Left ventricle myocardium inferior (tissue), 1 donor: Measurements from ENCODE around the gene BACH1. TPM values are rescaled to one million over a fixed set of nuclear protein-coding genes. Genes with fewer than 3 reads are reported as not detected.
"Not testable (repeated sequence)": the region's sequence is repeated elsewhere in the genome, so short reads cannot be mapped to it uniquely, and the experiment has no call there.

Experiments
- DNase-seq: peaks from one replicate; pipeline ENCODE4 v3.0.0-alpha.2; 2020
- H3K27ac ChIP-seq: fragments of 200-600 bp; replicated peaks from 2 replicates; pipeline ENCODE4 v1.8.0; 2021
- H3K27me3 ChIP-seq: fragments of 200-600 bp; 2 replicates; pipeline ENCODE4 v1.8.0; 2021; ENCODE audit warnings: low read depth
- H3K36me3 ChIP-seq: fragments of 200-600 bp; 2 replicates; pipeline ENCODE4 v1.8.0; 2021
- H3K4me1 ChIP-seq: fragments of 200-600 bp; 2 replicates; pipeline ENCODE4 v1.8.0; 2021
- H3K4me3 ChIP-seq: fragments of 200-600 bp; 2 replicates; pipeline ENCODE4 v1.8.0; 2021; ENCODE audit warnings: mild to moderate bottlenecking, moderate library complexity
- H3K9me3 ChIP-seq: fragments of 200-600 bp; replicated peaks from 2 replicates; pipeline ENCODE4 v1.8.0; 2021
- CTCF ChIP-seq: fragments of 200-600 bp; IDR thresholded peaks from 2 replicates; pipeline ENCODE4 v1.8.0; 2021; ENCODE audit warnings: antibody characterized with exemption, mild to moderate bottlenecking, borderline replicate concordance
- intact Hi-C: fragments of 100-400 bp; cut with micrococcal nuclease; formaldehyde crosslinking; loops from one replicate; pipeline ENCODE4 v1.11.0; 2022
- total RNA-seq: library from RNA; stranded (reverse); fragmentation: NEBNext Ultra II Directional; extraction: Animal tissue kit (Norgen Biotek cat#: 25700); gene quantifications from one replicate; pipeline ENCODE4 v1.2.1, GENCODE V29; 2021
- donor health status: DM: no; HTN: yes; CAD: no; lungs with severe emphysema.

BACH1 gene
- total RNA-seq, 1 donor from 2014 or later: 38.3 TPM

GRCh38 chr21:29349702-29350101 is 51.0 kb downstream of the BACH1 start:
- Histone ChIP-seq H3K9me3 (no peaks in the 10 kb centered on the region), H3K4me3 (no peak overlapping the region), H3K36me3 (peaks cover 5% of the 10 kb centered on the region), H3K4me1 (peaks cover 31% of the 10 kb centered on the region), H3K27ac (no peak overlapping the region), H3K27me3 (no peaks in the 10 kb centered on the region)
- TF ChIP-seq CTCF: no peak
- intact Hi-C loops: no loop called here
- no peak for DNase-seq

- H3K4me3 ChIP-seq: no peak overlapping the region
- H3K36me3 ChIP-seq: peaks cover 12% of the 10 kb centered on the region
- H3K4me1 ChIP-seq: peaks cover 31% of the 10 kb centered on the region
- H3K9me3 ChIP-seq: peaks cover 6% of the 10 kb centered on the region
- TF ChIP-seq CTCF: no peak
- H3K27ac ChIP-seq: no peak overlapping the region
- intact Hi-C loops: no loop called here
- no peak for DNase-seq
- H3K27me3 ChIP-seq: no peaks in the 10 kb centered on the region
Observed at GRCh38 chr21:29350246-29350779, 51.6 kb downstream of the BACH1 start.

- intact Hi-C loops: no loop called here
- no peak for TF ChIP-seq CTCF
Observed at GRCh38 chr21:29351691-29352090, 53.0 kb downstream of the BACH1 start.

GRCh38 chr21:29355043-29355710 is 56.5 kb downstream of the BACH1 start:
- intact Hi-C loops, DNase-seq, H3K27me3 ChIP-seq, H3K27ac ChIP-seq, H3K4me3 ChIP-seq, H3K9me3 ChIP-seq: not testable (repeated sequence)
- Histone ChIP-seq H3K36me3 (peaks cover 16% of the 10 kb centered on the region), H3K4me1 (peaks cover 16% of the 10 kb centered on the region)

More at GRCh38 chr21:29351691-29352090, 53.0 kb downstream of the BACH1 start:
- no peak overlapping the region for H3K27ac ChIP-seq
- no peak overlapping the region for H3K4me3 ChIP-seq
- H3K4me1 ChIP-seq: peaks cover 27% of the 10 kb centered on the region
- DNase-seq: no peak
- H3K9me3 ChIP-seq: peaks cover 9% of the 10 kb centered on the region
- no peaks in the 10 kb centered on the region for H3K27me3 ChIP-seq
- H3K36me3 ChIP-seq: peaks cover 16% of the 10 kb centered on the region

- H3K27ac ChIP-seq, H3K27me3 ChIP-seq, intact Hi-C loops, DNase-seq, H3K4me3 ChIP-seq, H3K4me1 ChIP-seq, H3K9me3 ChIP-seq: not testable (repeated sequence)
- H3K36me3 ChIP-seq: peaks cover 16% of the 10 kb centered on the region
Observed at GRCh38 chr21:29356291-29356690, 57.6 kb downstream of the BACH1 start.

- H3K27ac ChIP-seq, H3K4me1 ChIP-seq, H3K27me3 ChIP-seq, intact Hi-C loops, DNase-seq, H3K9me3 ChIP-seq, H3K4me3 ChIP-seq: not testable (repeated sequence)
- H3K36me3 ChIP-seq: peaks cover 16% of the 10 kb centered on the region
Observed at GRCh38 chr21:29356810-29357209, 58.1 kb downstream of the BACH1 start.

- no peak for DNase-seq
- Histone ChIP-seq H3K27me3 (no peaks in the 10 kb centered on the region), H3K27ac (no peak overlapping the region), H3K4me1 (no peaks in the 10 kb centered on the region), H3K9me3 (peaks cover 9% of the 10 kb centered on the region), H3K4me3 (no peak overlapping the region), H3K36me3 (peaks cover 23% of the 10 kb centered on the region)
- intact Hi-C loops: no loop called here
- no peak for TF ChIP-seq CTCF
Observed at GRCh38 chr21:29359718-29360117, 61.0 kb downstream of the BACH1 start.
